ENCODE results near the gene CACNA2D2. TPM values are rescaled to one million over a fixed set of nuclear protein-coding genes. Genes with fewer than 3 reads are reported as not detected.

The CACNA2D2 gene
- total RNA-seq, 1 donor from 2014 or later, result 1.00 TPM

DNA sequence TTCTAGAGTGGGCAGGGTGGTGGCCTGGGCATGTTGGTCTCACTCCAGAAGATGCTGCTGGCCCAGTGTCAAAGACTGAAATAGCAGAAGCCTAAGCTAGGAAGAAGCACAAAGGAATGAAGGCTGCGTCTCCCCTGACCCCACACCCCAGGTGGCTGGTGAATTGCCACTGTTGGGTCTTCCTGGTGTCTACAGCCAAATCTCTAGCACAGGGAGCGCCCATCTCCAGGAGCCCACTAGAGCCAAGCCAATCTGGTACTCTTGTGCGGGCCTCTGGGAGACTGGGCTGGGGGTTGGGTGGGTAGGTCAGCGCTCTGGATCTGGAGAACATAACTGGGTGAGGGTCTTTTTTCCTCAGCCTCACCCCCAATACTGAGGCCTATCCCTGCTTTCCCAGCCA, 176.3 kb downstream of the CACNA2D2 start:
- peak overlapping the region; percentile 47 for H3K27ac ChIP-seq (ENCODE audit: low read depth, low read length)

DNA sequence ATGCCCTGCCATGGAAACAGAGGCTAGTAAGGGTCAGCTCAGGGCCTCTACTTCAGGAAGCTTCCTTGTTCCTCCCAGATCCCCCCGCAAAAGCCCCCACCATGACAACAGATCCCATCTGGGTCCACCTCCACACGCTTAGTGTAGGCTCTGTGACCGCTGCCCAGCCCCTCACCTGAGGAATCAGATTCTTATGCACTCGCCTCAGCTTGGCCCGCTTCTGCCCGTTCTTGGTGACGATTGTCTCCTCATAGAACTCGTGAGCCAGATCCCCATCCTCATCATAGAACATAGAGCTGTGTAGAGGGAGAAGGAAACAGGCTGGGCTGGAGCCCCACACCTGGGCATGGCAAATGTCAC, 177.3 kb downstream of the CACNA2D2 start:
- Mint-ChIP-seq H3K4me3 (ENCODE audit: unreplicated experiment) (peak overlapping the region; percentile 94), H3K9me3 (ENCODE audit: unreplicated experiment) (no peaks in the 10 kb centered on the region), H3K36me3 (ENCODE audit: low read depth, unreplicated experiment) (peaks cover 10% of the 10 kb centered on the region), H3K27ac (ENCODE audit: unreplicated experiment) (peak overlapping the region; percentile 34), H3K4me1 (ENCODE audit: low read depth, unreplicated experiment) (peaks cover 14% of the 10 kb centered on the region), H3K27me3 (ENCODE audit: low read depth, unreplicated experiment) (no peaks in the 10 kb centered on the region)
- no peak overlapping the region for H3K4me3 ChIP-seq (ENCODE audit: insufficient read depth, low read depth, low read length)
- peaks cover 23% of the 10 kb centered on the region for H3K36me3 ChIP-seq (ENCODE audit: insufficient read depth, low read length)
- H3K27ac ChIP-seq (ENCODE audit: low read depth, low read length), result no peak overlapping the region
- FAIRE-seq (no peak), DNase-seq (ENCODE audit: low read depth) (no peak)
- no peaks in the 10 kb centered on the region for H3K27me3 ChIP-seq (ENCODE audit: insufficient read depth, low read length)
- no peak overlapping the region for H3K4me2 ChIP-seq (ENCODE audit: low read length)
- H4K20me1 ChIP-seq (ENCODE audit: insufficient read depth, low read length), result peaks cover 18% of the 10 kb centered on the region
- no peak for TF ChIP-seq EZH2 (IDR thresholded peaks at IDR 0.05; ENCODE audit: insufficient read depth, low read length)
- TF ChIP-seq, protein P1, sequence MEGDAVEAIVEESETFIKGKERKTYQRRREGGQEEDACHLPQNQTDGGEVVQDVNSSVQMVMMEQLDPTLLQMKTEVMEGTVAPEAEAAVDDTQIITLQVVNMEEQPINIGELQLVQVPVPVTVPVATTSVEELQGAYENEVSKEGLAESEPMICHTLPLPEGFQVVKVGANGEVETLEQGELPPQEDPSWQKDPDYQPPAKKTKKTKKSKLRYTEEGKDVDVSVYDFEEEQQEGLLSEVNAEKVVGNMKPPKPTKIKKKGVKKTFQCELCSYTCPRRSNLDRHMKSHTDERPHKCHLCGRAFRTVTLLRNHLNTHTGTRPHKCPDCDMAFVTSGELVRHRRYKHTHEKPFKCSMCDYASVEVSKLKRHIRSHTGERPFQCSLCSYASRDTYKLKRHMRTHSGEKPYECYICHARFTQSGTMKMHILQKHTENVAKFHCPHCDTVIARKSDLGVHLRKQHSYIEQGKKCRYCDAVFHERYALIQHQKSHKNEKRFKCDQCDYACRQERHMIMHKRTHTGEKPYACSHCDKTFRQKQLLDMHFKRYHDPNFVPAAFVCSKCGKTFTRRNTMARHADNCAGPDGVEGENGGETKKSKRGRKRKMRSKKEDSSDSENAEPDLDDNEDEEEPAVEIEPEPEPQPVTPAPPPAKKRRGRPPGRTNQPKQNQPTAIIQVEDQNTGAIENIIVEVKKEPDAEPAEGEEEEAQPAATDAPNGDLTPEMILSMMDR (IDR thresholded peaks at IDR 0.05; ENCODE audit: insufficient read depth, low read depth, low read length), result no peak
- peaks cover 20% of the 10 kb centered on the region for H3K4me1 ChIP-seq (ENCODE audit: insufficient read depth, low read length)
- peaks cover 36% of the 10 kb centered on the region for H3K79me2 ChIP-seq (ENCODE audit: insufficient read depth, low read length)
- H3K9ac ChIP-seq (ENCODE audit: low read length), result no peak overlapping the region
- no peaks in the 10 kb centered on the region for H3K9me3 ChIP-seq (ENCODE audit: insufficient read depth, low read depth, low read length)
- no peak overlapping the region for H2AFZ ChIP-seq (ENCODE audit: low read depth, low read length)

More for the DNA sequence above, 176.3 kb downstream of the CACNA2D2 start:
- H3K9me3 Mint-ChIP-seq (ENCODE audit: unreplicated experiment), result no peaks in the 10 kb centered on the region
- Histone ChIP-seq H2AFZ (ENCODE audit: low read depth, low read length) (no peak overlapping the region), H4K20me1 (ENCODE audit: insufficient read depth, low read length) (peaks cover 27% of the 10 kb centered on the region), H3K4me2 (ENCODE audit: low read length) (peak overlapping the region; percentile 99), H3K27me3 (ENCODE audit: insufficient read depth, low read length) (no peaks in the 10 kb centered on the region), H3K9ac (ENCODE audit: low read length) (peak overlapping the region; percentile 95), H3K79me2 (ENCODE audit: insufficient read depth, low read length) (peaks cover 46% of the 10 kb centered on the region), H3K4me1 (ENCODE audit: insufficient read depth, low read length) (peaks cover 16% of the 10 kb centered on the region), H3K9me3 (ENCODE audit: insufficient read depth, low read depth, low read length) (no peaks in the 10 kb centered on the region), H3K36me3 (ENCODE audit: insufficient read depth, low read length) (peaks cover 33% of the 10 kb centered on the region), H3K4me3 (ENCODE audit: insufficient read depth, low read depth, low read length) (peak overlapping the region; percentile 86)
- TF ChIP-seq, protein P1 (IDR thresholded peaks at IDR 0.05; ENCODE audit: insufficient read depth, low read depth, low read length), result no peak
- TF ChIP-seq EZH2 (IDR thresholded peaks at IDR 0.05; ENCODE audit: insufficient read depth, low read length), result no peak
- peak overlapping the region; percentile 89 for H3K27ac Mint-ChIP-seq (ENCODE audit: unreplicated experiment)
- DNase-seq (ENCODE audit: low read depth) (no peak), FAIRE-seq (no peak)
- peak overlapping the region; percentile 94 for H3K4me3 Mint-ChIP-seq (ENCODE audit: unreplicated experiment)
- H3K4me1 Mint-ChIP-seq (ENCODE audit: low read depth, unreplicated experiment), result peaks cover 14% of the 10 kb centered on the region
- peaks cover 10% of the 10 kb centered on the region for H3K36me3 Mint-ChIP-seq (ENCODE audit: low read depth, unreplicated experiment)
- no peaks in the 10 kb centered on the region for H3K27me3 Mint-ChIP-seq (ENCODE audit: low read depth, unreplicated experiment)

DNA sequence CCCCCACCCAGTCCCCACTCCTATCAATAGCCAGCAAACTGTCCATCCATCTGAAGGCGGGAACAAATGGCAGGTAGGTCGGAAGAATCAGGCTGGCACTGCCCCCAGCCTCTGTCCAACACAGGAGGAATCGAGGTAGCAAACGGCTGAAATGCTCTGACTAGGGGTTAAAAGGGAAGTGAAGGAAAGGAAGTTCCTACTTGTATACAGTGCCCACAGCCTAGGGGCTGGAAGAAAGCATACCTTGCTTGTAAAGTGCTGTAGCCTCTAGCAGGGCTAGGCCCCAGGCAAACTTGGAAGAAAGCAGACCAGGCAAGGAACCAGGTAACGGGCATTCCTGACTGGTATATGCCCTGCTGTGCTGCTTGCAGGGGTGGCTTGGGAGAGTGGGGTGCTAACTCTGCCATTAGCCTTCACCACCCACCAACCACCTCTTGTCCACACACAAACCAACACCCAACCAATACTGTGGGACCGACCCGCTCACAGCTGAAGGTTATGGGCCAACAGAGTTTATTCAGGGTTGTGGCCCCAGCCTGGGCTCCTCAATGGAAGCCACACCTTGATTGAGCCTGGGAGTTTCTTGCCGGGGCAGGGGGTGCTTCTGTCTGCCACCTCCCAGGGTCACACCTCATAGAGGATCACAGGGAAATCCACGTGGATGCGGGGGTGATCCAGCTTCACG, 177.8 kb downstream of the CACNA2D2 start:
- no peak overlapping the region for H3K27ac ChIP-seq (ENCODE audit: low read depth, low read length)
- H2AFZ ChIP-seq (ENCODE audit: low read depth, low read length), result no peak overlapping the region
- H3K4me3 ChIP-seq (ENCODE audit: insufficient read depth, low read depth, low read length), result no peak overlapping the region
- peaks cover 36% of the 10 kb centered on the region for H3K79me2 ChIP-seq (ENCODE audit: insufficient read depth, low read length)
- H4K20me1 ChIP-seq (ENCODE audit: insufficient read depth, low read length), result peaks cover 14% of the 10 kb centered on the region
- DNase-seq (ENCODE audit: low read depth) (no peak), FAIRE-seq (no peak)
- Mint-ChIP-seq H3K9me3 (ENCODE audit: unreplicated experiment) (no peaks in the 10 kb centered on the region), H3K4me1 (ENCODE audit: low read depth, unreplicated experiment) (peaks cover 14% of the 10 kb centered on the region), H3K27me3 (ENCODE audit: low read depth, unreplicated experiment) (no peaks in the 10 kb centered on the region), H3K36me3 (ENCODE audit: low read depth, unreplicated experiment) (peaks cover 5% of the 10 kb centered on the region), H3K27ac (ENCODE audit: unreplicated experiment) (peak overlapping the region; percentile 34), H3K4me3 (ENCODE audit: unreplicated experiment) (no peak overlapping the region)
- H3K36me3 ChIP-seq (ENCODE audit: insufficient read depth, low read length), result peaks cover 18% of the 10 kb centered on the region
- no peaks in the 10 kb centered on the region for H3K27me3 ChIP-seq (ENCODE audit: insufficient read depth, low read length)
- H3K9me3 ChIP-seq (ENCODE audit: insufficient read depth, low read depth, low read length), result no peaks in the 10 kb centered on the region
- no peak overlapping the region for H3K4me2 ChIP-seq (ENCODE audit: low read length)
- H3K9ac ChIP-seq (ENCODE audit: low read length), result no peak overlapping the region
- H3K4me1 ChIP-seq (ENCODE audit: insufficient read depth, low read length), result peaks cover 21% of the 10 kb centered on the region
- TF ChIP-seq, protein P1 (IDR thresholded peaks at IDR 0.05; ENCODE audit: insufficient read depth, low read depth, low read length), result no peak
- no peak for TF ChIP-seq EZH2 (IDR thresholded peaks at IDR 0.05; ENCODE audit: insufficient read depth, low read length)
